ENCODE measurements around the gene DMRTB1. TPM values are rescaled to one million over a fixed set of nuclear protein-coding genes. Genes with fewer than 3 reads are reported as not detected.

The DMRTB1 gene
- total RNA-seq, 1 donor from 2014 or later: not detected

DNA sequence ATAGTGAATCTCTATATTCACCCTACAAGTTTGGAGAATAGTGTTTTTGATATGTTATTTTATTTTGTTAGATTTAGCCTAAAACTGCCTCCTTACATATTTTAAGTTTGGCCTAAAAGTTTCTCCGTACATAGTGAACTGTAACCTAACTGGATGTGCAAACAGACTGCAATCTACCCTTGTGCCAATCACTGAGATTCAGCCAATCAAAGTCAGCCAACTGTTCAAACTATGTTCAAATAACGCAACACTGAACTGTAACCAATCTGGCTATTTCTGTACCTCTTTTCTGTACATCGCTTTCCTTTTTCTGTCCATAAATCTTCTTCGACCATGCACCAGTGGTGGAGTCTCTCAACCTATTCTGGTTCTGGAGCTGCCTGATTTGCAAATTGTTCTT lies 11.8 kb upstream of the DMRTB1 start:
- H3K4me3 ChIP-seq (ENCODE audit: low read depth, low read length): no peak overlapping the region
- TF ChIP-seq, protein P1, sequence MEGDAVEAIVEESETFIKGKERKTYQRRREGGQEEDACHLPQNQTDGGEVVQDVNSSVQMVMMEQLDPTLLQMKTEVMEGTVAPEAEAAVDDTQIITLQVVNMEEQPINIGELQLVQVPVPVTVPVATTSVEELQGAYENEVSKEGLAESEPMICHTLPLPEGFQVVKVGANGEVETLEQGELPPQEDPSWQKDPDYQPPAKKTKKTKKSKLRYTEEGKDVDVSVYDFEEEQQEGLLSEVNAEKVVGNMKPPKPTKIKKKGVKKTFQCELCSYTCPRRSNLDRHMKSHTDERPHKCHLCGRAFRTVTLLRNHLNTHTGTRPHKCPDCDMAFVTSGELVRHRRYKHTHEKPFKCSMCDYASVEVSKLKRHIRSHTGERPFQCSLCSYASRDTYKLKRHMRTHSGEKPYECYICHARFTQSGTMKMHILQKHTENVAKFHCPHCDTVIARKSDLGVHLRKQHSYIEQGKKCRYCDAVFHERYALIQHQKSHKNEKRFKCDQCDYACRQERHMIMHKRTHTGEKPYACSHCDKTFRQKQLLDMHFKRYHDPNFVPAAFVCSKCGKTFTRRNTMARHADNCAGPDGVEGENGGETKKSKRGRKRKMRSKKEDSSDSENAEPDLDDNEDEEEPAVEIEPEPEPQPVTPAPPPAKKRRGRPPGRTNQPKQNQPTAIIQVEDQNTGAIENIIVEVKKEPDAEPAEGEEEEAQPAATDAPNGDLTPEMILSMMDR (conservative IDR thresholded peaks at IDR 0.05; ENCODE audit: low read depth, low read length): no peak
- no peak for DNase-seq (ENCODE audit: low read depth)

DNA sequence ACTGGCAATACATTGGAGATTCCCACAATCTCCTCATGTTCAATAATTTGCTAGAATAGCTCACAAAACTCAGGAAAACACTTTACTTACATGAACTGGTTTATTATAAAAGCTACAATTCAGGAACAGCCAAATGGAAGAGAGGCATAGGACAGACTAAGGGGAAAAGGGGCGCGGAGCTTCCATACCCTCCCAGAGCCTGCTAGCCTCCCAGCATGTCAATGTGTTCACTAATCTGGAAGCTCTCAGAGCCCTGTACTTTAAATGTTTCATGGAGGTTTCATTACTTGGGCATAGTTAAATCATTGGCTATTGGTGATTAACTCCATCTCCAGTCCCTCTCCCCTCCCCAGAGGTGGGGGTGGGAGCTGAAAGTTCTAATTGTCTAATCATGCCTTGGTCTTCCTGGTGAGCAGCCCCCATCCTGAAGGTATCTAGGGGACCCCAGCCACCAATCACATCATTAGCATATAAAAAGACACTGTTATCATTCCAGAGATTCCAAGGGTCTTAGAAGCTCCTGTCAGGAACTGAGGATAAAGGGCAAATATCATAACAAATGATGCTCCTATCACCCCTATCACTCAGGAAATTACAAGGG lies 10.9 kb upstream of the DMRTB1 start:
- no peak overlapping the region for H3K4me3 ChIP-seq (ENCODE audit: low read depth, low read length)
- no peak for DNase-seq (ENCODE audit: low read depth)
- TF ChIP-seq, protein P1 (conservative IDR thresholded peaks at IDR 0.05; ENCODE audit: low read depth, low read length): no peak

DNA sequence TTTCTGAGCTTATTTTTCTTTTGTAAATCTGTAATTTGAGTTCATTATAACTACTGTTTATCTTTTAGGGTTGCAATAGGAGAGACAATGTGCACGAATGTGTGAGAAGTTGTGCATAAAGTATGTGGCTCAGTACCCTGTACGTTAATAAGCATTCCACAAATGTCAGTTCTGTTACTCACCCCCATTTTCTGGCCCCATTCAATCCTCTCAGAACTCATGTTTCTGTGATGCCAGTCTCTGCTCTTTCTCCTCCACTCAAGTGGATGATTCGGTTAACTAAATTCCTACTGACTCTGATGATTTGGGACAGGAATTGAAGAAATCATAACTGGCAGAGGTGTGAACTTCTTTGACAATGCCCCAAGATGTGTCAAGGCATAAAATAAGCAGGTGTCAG lies 10.2 kb upstream of the DMRTB1 start:
- peak; percentile 25 for DNase-seq (ENCODE audit: low read depth)
- H3K4me3 ChIP-seq (ENCODE audit: low read depth, low read length): no peak overlapping the region
- TF ChIP-seq, protein P1 (conservative IDR thresholded peaks at IDR 0.05; ENCODE audit: low read depth, low read length): no peak

DNA sequence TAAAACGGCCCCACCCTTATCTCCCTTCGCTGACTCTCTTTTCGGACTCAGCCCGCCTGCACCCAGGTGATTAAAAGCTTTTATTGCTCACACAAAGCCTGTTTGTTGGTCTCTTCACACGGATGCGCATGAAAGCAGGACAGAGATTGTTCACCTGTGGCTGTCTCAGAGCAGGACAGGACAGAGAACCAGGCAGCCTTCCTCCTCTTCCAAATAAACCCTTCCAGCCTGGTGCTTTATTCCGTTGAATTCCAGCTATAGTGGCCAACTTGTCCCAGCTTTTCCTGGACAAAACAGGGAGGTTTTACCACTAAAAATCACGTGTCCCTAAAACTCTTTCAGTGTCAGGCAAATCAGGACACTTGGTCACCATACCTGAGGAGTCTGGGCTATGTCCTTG lies 9.5 kb upstream of the DMRTB1 start:
- no peak for DNase-seq (ENCODE audit: low read depth)
- TF ChIP-seq, protein P1 (conservative IDR thresholded peaks at IDR 0.05; ENCODE audit: low read depth, low read length): no peak
- no peak overlapping the region for H3K4me3 ChIP-seq (ENCODE audit: low read depth, low read length)

GRCh38 chr1:53450225-53450624 lies 9.0 kb upstream of the DMRTB1 start:
- no peak for DNase-seq (ENCODE audit: low read depth)
- H3K4me3 ChIP-seq (ENCODE audit: low read depth, low read length): no peak overlapping the region
- TF ChIP-seq, protein P1 (conservative IDR thresholded peaks at IDR 0.05; ENCODE audit: low read depth, low read length): peak; percentile 68

DNA sequence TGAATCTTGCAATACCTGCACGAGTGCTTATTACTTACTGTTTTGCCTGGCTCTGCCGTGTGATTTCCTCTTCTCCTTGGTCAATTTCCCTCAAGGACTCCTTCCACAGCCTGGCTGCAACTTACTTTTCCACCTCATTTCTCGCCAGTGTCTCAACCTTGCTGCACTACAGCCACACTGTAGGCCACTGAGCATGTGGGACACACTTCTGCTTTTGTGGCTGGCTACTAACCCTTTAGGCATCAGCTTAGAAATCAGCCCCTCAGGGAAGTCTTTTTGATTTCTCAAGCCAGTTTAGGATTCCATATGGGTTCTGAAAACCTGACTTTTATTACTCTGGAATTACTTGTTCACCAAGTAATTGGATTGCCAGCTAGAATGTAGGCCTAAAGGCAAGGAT lies 5.2 kb upstream of the DMRTB1 start:
- no peak overlapping the region for H3K4me3 ChIP-seq (ENCODE audit: low read depth, low read length)
- TF ChIP-seq, protein P1 (conservative IDR thresholded peaks at IDR 0.05; ENCODE audit: low read depth, low read length): no peak
- DNase-seq (ENCODE audit: low read depth): no peak

GRCh38 chr1:53455364-53455991 lies 3.7 kb upstream of the DMRTB1 start:
- TF ChIP-seq, protein P1 (conservative IDR thresholded peaks at IDR 0.05; ENCODE audit: low read depth, low read length): no peak
- no peak for DNase-seq (ENCODE audit: low read depth)
- H3K4me3 ChIP-seq (ENCODE audit: low read depth, low read length): no peak overlapping the region

Measured in epithelial cell of proximal tubule (primary cell).